SU-DHL-6 (cell line): Measurements from ENCODE around the gene FHAD1.

ENCODE experiments used
- CTCF ChIP-seq: fragments of 200-600 bp; sonication (generic); IDR thresholded peaks from one replicate; pipeline ENCODE4 v1.5.1; 2017; ENCODE audit warnings: antibody characterized with exemption, mild to moderate bottlenecking, low read length, moderate library complexity; ENCODE audit not compliant: insufficient read depth, poor library complexity, severe bottlenecking
- EZH2phosphoT487 ChIP-seq: fragments of 200-600 bp; sonication (generic), shearing (Covaris generic); conservative IDR thresholded peaks from 2 replicates; pipeline ENCODE4 v1.6.1; 2018; ENCODE audit warnings: mild to moderate bottlenecking, antibody characterized with exemption, low read length, moderate library complexity, mixed read lengths

DNA sequence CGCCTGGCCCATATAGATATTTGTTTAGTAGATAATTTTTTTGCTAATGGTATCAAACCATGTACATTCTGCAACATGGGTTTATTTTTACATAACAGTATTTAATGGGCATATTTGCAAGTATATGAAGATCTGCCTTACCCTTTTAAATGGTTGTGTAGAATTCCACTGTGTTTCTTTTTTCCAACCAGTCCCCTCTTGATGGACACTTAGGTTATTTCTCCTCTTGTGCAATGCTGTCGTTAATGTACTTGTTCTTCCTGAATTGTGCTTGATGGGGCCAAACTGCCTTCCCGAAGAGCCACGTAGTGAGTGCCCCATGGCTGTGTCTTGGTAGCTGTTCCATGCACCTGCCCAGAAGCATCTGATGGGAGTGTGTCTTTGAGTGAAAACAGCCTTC is 123.2 kb downstream of the FHAD1 start:
- TF ChIP-seq CTCF (no peak), EZH2phosphoT487 (no peak)
